HG02759 (cell line): ENCODE measurements around the gene ALS2.

Experiments
- ATAC-seq: cut with Tn5 transposase; IDR thresholded peaks from one replicate; pipeline ENCODE4 v1.9.1; 2021; ENCODE audit warnings: mild to moderate bottlenecking, moderate library complexity; ENCODE audit not compliant: unreplicated experiment

ALS2 gene

GRCh38 chr2:201759567-201759966 lies 21.2 kb downstream of the ALS2 start:
- no peak for ATAC-seq

- ATAC-seq: no peak
These were observed 21.9 kb downstream of the ALS2 start for GRCh38 chr2:201758873-201759272.

GRCh38 chr2:201758234-201758633 lies 22.5 kb downstream of the ALS2 start:
- ATAC-seq: no peak

- no peak for ATAC-seq
These were observed 25.9 kb downstream of the ALS2 start for GRCh38 chr2:201754717-201755415.

- no peak for ATAC-seq
These were observed 29.2 kb downstream of the ALS2 start for GRCh38 chr2:201751566-201751965.

GRCh38 chr2:201746551-201746950 lies 34.2 kb downstream of the ALS2 start:
- no peak for ATAC-seq

GRCh38 chr2:201735486-201735885 lies 45.2 kb downstream of the ALS2 start:
- no peak for ATAC-seq

GRCh38 chr2:201734111-201734510 lies 46.6 kb downstream of the ALS2 start:
- ATAC-seq: no peak

- ATAC-seq: no peak
These were observed 47.2 kb downstream of the ALS2 start for GRCh38 chr2:201733544-201733943.

GRCh38 chr2:201730651-201731285 lies 50.0 kb downstream of the ALS2 start:
- ATAC-seq: no peak

- no peak for ATAC-seq
These were observed 65.3 kb downstream of the ALS2 start for GRCh38 chr2:201715459-201715858.

GRCh38 chr2:201712726-201713125 lies 68.0 kb downstream of the ALS2 start:
- no peak for ATAC-seq

- no peak for ATAC-seq
These were observed 71.0 kb downstream of the ALS2 start for GRCh38 chr2:201709747-201710146.

- ATAC-seq: no peak
These were observed 71.7 kb downstream of the ALS2 start for GRCh38 chr2:201709049-201709448.

GRCh38 chr2:201707753-201708152 lies 73.0 kb downstream of the ALS2 start:
- no peak for ATAC-seq

- no peak for ATAC-seq
These were observed 73.6 kb downstream of the ALS2 start for GRCh38 chr2:201707142-201707541.

GRCh38 chr2:201704536-201704935 lies 76.2 kb downstream of the ALS2 start:
- ATAC-seq: no peak

- no peak for ATAC-seq
These were observed 79.1 kb downstream of the ALS2 start for GRCh38 chr2:201701646-201702045.

- no peak for ATAC-seq
These were observed 81.3 kb downstream of the ALS2 start for GRCh38 chr2:201699416-201699815.

- no peak for ATAC-seq
These were observed 82.0 kb downstream of the ALS2 start, which contains the start of gene MPP4 for GRCh38 chr2:201698588-201699226. Gene MPP4 (minus strand): TSS chr2:201698644. CDS start chr2:201693954, 4,690 bp downstream.

GRCh38 chr2:201697899-201698298 lies 82.8 kb downstream of the ALS2 start:
- no peak for ATAC-seq

- ATAC-seq: no peak
These were observed 84.5 kb downstream of the ALS2 start for GRCh38 chr2:201696151-201696659.
